GM19035 (cell line): ENCODE measurements around the gene EMID1.

Experiments
- ATAC-seq: cut with Tn5 transposase; IDR thresholded peaks from one replicate; pipeline ENCODE4 v1.9.1; 2021; ENCODE audit not compliant: unreplicated experiment

Gene EMID1

GRCh38 chr22:29259253-29259899 lies 53.7 kb downstream of the EMID1 start:
- no peak for ATAC-seq

DNA sequence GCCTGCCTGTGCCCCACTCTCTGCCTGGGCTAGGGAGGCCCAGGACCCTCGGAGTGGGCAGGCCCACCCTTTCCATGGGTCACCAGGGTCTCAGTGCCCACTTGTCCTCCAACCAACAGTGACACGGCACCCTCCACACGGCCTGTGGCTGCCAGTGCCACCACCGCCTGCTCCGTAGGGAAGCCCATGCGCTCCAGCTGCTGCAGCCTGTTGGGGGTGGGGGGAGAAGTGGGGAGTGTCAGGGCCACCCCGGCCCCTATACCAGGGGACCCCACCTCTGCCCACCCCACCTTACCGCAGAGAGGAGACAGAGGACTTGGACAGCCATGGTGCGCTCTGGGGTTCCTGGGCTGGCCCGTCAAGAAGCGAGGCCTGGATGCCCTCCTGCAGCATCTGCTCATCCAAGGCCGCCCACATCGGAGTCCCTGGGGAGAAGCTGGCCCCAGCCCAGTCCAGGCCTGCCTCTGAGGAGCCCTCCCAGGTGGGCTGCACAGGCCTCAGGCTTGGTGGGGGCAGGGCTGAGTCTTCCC lies 54.4 kb downstream of the EMID1 start:
- ATAC-seq = no peak

GRCh38 chr22:29260601-29261315 lies 55.1 kb downstream of the EMID1 start:
- ATAC-seq = no peak

GRCh38 chr22:29263791-29264276 lies 58.1 kb downstream of the EMID1 start:
- no peak for ATAC-seq

DNA sequence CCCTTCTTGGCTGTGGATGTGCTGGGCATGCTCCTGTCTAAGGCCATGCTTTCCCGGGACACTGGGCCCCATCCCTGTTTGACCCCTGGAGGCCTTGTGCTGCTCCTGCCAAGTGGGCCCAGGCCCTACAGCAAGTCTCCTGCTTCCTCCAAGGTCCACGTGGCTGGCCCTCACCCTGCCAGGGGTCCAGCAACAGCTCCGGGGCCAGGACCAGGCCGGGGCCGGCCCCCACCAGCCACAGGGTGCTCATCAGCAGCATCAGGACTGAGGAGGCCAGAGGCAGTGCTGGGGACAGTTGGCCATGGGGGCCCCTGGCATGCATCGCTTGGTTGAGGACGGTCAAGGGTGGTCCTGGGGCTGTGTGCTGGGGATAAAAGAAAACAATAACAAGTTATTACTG lies 59.6 kb downstream of the EMID1 start:
- ATAC-seq = no peak

DNA sequence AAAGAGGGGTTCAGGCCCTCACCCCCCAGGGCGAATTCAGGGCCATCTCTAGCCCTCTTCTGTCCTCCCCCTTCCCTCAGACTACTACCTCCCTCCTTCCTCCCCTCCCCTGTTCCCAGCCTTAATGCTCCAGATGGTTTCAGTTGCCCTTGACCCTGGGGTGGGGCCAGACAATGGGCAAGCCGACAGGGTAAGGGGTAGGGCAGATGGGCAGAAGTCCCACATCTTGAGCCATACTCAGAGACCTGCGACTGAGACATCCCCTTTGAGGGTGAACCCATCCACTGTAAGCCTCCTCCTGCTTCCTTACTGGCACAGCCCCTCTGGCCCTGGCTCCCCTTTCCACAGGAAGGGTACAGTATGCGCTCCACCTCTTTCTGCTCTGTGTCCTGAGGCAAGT lies 60.2 kb downstream of the EMID1 start:
- no peak for ATAC-seq

- no peak for ATAC-seq
Measured at GRCh38 chr22:29266564-29267461, 61.1 kb downstream of the EMID1 start.

DNA sequence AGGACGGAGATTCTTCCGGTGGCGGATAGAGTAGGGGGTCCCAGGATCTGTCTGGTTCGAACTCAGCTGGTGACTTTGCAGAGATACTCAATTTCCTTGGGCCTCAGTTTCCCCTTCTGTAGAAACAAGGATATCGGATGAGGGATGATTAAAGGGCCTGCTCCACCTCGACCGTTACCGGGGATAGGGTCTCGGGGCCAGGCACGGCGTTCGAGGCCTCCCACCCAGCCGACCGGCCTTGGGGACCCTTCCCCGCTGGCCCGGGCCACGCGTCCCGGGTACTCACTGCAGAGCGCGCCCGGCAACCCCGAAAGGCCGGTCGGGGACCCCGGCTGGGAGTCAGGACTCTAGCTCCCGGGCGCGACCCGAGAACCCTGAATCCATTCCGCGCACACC lies 61.8 kb downstream of the EMID1 start:
- ATAC-seq = no peak

DNA sequence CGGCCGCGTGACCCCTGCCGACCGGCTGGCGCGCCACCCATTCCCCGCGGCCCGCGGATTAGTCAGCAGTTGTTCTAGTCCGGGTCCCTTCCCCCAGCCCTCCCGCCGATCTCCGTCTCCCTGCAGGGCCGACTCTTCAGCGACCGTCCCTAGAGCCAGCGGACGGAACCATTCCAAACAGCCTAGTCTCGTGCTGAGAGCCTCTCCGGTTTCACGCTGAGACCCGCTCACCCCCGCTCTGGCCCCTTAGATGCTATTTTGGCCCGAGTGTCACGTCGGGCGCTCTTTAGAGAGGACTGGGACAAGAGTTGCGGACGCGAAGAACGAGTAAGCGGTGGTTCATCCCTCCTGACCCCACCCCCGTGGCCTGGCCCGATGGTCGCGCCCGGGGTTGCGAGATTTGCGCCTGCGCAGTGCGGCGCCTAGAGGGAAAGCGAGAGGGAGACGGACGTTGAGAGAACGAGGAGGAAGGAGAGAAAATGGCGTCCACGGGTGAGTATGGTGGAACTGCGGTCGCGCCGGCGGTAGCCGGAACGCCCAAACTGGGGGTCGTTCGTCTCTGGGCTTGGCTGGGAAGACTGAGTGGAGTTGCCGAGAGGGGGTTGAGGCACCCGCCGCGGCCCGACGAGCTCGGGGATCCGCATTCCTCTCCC lies 62.3 kb downstream of the EMID1 start, which contains the start of the genes EWSR1 and RHBDD3:
Gene EWSR1 (plus strand): TSS at position 411 of the 653 bp plus-strand sequence. CDS start 69 bp downstream, at position 480.
Gene RHBDD3 (minus strand): TSS at position 124 of the 653 bp plus-strand sequence. CDS start 2,355 bp downstream, outside the sequence.
- ATAC-seq = peak; percentile 80

GRCh38 chr22:29268511-29269229 lies 63.0 kb downstream of the EMID1 start:
- ATAC-seq = peak; percentile 24

- no peak for ATAC-seq
Measured at GRCh38 chr22:29269230-29269604, 63.5 kb downstream of the EMID1 start.

DNA sequence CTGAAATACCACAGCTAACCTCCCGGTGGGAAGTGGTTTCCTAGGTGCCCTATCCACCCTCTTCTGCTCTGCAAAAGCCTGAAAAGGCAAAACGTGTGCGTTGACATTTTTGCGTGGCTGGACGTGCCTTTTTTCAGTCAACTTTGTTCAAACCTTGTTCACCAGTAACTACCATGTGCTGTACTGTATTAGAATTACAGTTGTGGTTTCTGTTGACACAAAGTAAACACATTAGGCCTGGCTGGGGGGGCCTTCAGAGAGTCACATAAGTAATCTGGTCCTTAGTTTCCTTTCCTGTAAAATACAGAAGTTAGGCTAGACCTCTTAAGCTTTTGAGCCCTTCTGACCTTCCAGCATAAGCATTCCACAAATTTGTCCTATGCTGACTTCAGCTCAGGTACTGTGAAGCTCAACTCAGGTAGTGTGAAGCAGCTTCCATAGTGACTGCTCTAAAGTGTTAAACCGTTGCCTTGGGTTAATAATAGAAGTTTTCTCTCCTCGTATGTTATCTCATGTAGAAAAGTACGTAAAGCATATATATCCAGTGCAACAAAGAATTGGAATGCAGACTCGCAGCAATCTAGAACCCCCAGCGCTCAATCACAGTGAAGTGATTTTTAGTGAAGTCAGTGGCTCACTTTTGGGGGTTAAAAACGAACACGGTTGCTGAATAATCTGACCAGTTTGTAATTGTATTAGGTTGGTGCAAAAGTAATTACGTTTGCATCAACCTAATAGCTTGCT lies 64.2 kb downstream of the EMID1 start:
- ATAC-seq = no peak

GRCh38 chr22:29270475-29271271 lies 65.0 kb downstream of the EMID1 start:
- ATAC-seq = no peak

DNA sequence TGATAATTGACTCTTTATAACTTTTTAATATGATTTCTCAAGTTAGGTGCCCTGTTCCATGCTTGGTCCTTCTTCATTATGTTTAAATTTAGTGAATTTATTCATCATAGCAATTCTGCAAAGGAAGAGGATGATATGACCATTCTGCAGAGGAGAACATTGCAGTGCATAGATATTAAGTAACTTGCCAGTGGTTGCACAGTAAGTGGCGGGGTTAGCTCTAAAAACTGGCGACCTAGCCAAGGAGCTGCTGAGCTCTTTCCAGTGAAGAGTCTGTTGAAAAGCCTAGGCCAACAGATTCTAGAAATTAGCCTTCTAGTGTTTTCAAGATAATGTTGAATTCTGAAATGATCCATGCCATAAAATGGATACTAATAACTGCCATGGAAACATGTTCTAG lies 66.9 kb downstream of the EMID1 start:
- ATAC-seq = no peak

- ATAC-seq = no peak
Measured at GRCh38 chr22:29275167-29275566, 69.5 kb downstream of the EMID1 start.

DNA sequence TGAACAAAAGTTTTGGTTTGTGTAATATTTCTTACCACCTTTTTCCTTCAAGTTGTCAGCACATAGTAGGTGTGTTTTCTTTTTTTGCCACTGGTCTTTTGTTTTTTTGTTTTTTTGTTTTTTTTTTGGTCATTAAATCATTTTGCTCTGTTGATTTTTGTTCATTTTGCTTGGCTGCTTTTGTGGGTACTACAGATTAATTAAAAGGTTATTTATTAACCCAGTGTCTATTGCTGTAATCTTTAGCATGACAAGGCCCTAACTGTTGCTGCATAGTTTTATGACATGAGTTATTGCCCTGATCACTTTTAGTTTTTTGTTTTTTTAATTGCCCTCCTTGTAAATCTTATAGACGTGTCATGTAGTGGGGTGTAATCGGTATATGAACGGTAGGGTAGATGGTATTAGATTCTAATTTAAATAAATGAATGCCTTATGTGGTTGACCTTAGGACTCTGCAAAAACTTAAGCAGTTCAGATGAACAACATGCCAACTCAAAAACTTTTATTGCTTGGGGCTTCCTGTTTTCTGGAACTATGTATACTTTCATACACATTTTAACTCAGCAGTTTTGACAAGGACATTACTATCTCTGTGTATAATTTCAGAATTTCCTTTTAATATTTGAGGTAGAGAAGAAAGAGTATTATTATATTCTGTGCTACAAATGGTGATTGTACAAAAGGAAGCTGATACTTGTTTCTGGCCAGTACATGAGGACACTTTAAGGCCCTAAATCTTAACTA lies 70.3 kb downstream of the EMID1 start:
- no peak for ATAC-seq

GRCh38 chr22:29277927-29278326 lies 72.2 kb downstream of the EMID1 start:
- no peak for ATAC-seq

DNA sequence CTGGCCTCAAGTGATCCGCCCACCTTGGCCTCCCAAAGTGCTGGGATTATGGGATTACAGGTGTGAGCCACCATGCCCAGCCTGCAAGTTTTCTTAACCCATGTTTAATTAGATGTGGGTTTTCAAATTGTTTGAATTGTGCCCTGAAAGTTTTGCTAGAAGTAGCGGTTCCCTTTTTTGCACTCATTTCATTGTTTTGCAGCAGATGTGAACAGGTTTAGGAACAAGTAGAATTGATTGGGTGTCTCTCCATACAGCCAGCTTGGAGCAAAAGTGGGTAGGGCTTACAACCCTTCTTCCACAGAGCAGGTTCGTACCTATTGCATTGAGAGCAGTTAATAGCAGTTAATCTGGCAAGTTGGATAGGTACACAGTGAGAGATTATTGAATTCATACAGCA lies 78.5 kb downstream of the EMID1 start:
- no peak for ATAC-seq
